NT2/D1 (cell line): ENCODE results near the gene MAP2K3.

ENCODE experiments used
- DNase-seq: peaks from one replicate; pipeline ENCODE4 v3.0.0-alpha.2; 2011; ENCODE audit warnings: low read depth, low spot score
- H3K27me3 ChIP-seq: 2 replicates; pipeline ENCODE4 v1.6.0; 2011; ENCODE audit warnings: mild to moderate bottlenecking; ENCODE audit not compliant: insufficient read length, insufficient read depth
- H3K36me3 ChIP-seq: 2 replicates; pipeline ENCODE4 v1.6.1; 2011; ENCODE audit warnings: mild to moderate bottlenecking, low read length, mixed read lengths; ENCODE audit not compliant: insufficient read depth, insufficient read length
- H3K4me1 ChIP-seq: 2 replicates; pipeline ENCODE4 v1.5.1; 2011; ENCODE audit not compliant: insufficient read depth, insufficient read length
- H3K4me3 ChIP-seq: 2 replicates; pipeline ENCODE4 v1.5.1; 2011; ENCODE audit warnings: low read depth; ENCODE audit not compliant: insufficient read length
- H3K9ac ChIP-seq: 2 replicates; pipeline ENCODE4 v1.6.0; 2011; ENCODE audit warnings: low read depth; ENCODE audit not compliant: insufficient read length
- H3K9me3 ChIP-seq: 2 replicates; pipeline ENCODE4 v1.5.1; 2011; ENCODE audit warnings: mild to moderate bottlenecking, low read length; ENCODE audit not compliant: insufficient read depth
- SUZ12 ChIP-seq: IDR thresholded peaks from 2 replicates; pipeline ENCODE4 v1.6.1; 2011; ENCODE audit not compliant: insufficient read length, insufficient read depth; ENCODE audit errors: extremely low read depth
- YY1 ChIP-seq: IDR thresholded peaks from 2 replicates; pipeline ENCODE4 v1.6.1; 2011; ENCODE audit not compliant: insufficient read length, insufficient read depth
- ZNF274 ChIP-seq: IDR thresholded peaks from 2 replicates; pipeline ENCODE4 v1.6.1; 2011; ENCODE audit warnings: mild to moderate bottlenecking, low read depth, low read length

The MAP2K3 gene

GRCh38 chr17:21258593-21258992 is 25.9 kb upstream of the MAP2K3 start:
- Histone ChIP-seq H3K4me1 (no peaks in the 10 kb centered on the region), H3K4me3 (no peak overlapping the region), H3K36me3 (no peaks in the 10 kb centered on the region), H3K9me3 (no peaks in the 10 kb centered on the region), H3K27me3 (peaks cover 5% of the 10 kb centered on the region), H3K9ac (no peak overlapping the region)
- TF ChIP-seq ZNF274 = no peak
- no peak for TF ChIP-seq YY1
- TF ChIP-seq SUZ12 = no peak
- DNase-seq = no peak

GRCh38 chr17:21262259-21262993 is 22.1 kb upstream of the MAP2K3 start:
- Histone ChIP-seq H3K36me3 (no peaks in the 10 kb centered on the region), H3K9me3 (no peaks in the 10 kb centered on the region), H3K27me3 (no peaks in the 10 kb centered on the region), H3K4me1 (no peaks in the 10 kb centered on the region), H3K9ac (no peak overlapping the region), H3K4me3 (no peak overlapping the region)
- TF ChIP-seq ZNF274 (no peak), YY1 (no peak), SUZ12 (no peak)
- DNase-seq = no peak

- Histone ChIP-seq H3K27me3 (no peaks in the 10 kb centered on the region), H3K9ac (no peak overlapping the region), H3K9me3 (no peaks in the 10 kb centered on the region), H3K4me3 (no peak overlapping the region), H3K36me3 (no peaks in the 10 kb centered on the region), H3K4me1 (no peaks in the 10 kb centered on the region)
- no peak for DNase-seq
- TF ChIP-seq SUZ12 = no peak
- TF ChIP-seq ZNF274 = no peak
- no peak for TF ChIP-seq YY1
These were observed 21.1 kb upstream of the MAP2K3 start for GRCh38 chr17:21263376-21263775.

GRCh38 chr17:21268596-21269188 is 15.8 kb upstream of the MAP2K3 start:
- Histone ChIP-seq H3K36me3 (no peaks in the 10 kb centered on the region), H3K27me3 (no peaks in the 10 kb centered on the region), H3K4me1 (no peaks in the 10 kb centered on the region), H3K4me3 (no peak overlapping the region), H3K9me3 (no peaks in the 10 kb centered on the region), H3K9ac (no peak overlapping the region)
- DNase-seq = no peak
- TF ChIP-seq ZNF274 (no peak), SUZ12 (no peak), YY1 (no peak)

GRCh38 chr17:21269394-21269793 is 15.1 kb upstream of the MAP2K3 start:
- TF ChIP-seq ZNF274 (no peak), SUZ12 (no peak), YY1 (no peak)
- Histone ChIP-seq H3K27me3 (peaks cover 3% of the 10 kb centered on the region), H3K9ac (no peak overlapping the region), H3K4me1 (no peaks in the 10 kb centered on the region), H3K36me3 (no peaks in the 10 kb centered on the region), H3K4me3 (no peak overlapping the region), H3K9me3 (no peaks in the 10 kb centered on the region)
- no peak for DNase-seq

GRCh38 chr17:21271454-21272183 is 12.9 kb upstream of the MAP2K3 start:
- Histone ChIP-seq H3K27me3 (peaks cover 22% of the 10 kb centered on the region), H3K36me3 (no peaks in the 10 kb centered on the region), H3K4me1 (peaks cover 3% of the 10 kb centered on the region), H3K9me3 (no peaks in the 10 kb centered on the region), H3K9ac (no peak overlapping the region), H3K4me3 (no peak overlapping the region)
- no peak for TF ChIP-seq YY1
- no peak for TF ChIP-seq ZNF274
- TF ChIP-seq SUZ12 = no peak
- no peak for DNase-seq

GRCh38 chr17:21272250-21272649 is 12.3 kb upstream of the MAP2K3 start:
- TF ChIP-seq YY1 = no peak
- TF ChIP-seq SUZ12 = no peak
- no peak for TF ChIP-seq ZNF274
- H3K4me3 ChIP-seq = no peak overlapping the region
- peaks cover 3% of the 10 kb centered on the region for H3K4me1 ChIP-seq
- H3K9me3 ChIP-seq = no peaks in the 10 kb centered on the region
- DNase-seq = no peak
- H3K27me3 ChIP-seq = peaks cover 28% of the 10 kb centered on the region
- H3K9ac ChIP-seq = no peak overlapping the region
- no peaks in the 10 kb centered on the region for H3K36me3 ChIP-seq
